GM12878 (cell line): Measurements from ENCODE around the gene DCAF6. TPM values are rescaled to one million over a fixed set of nuclear protein-coding genes. Genes with fewer than 3 reads are reported as not detected.

Experiments used
- KAT2A ChIP-seq: conservative IDR thresholded peaks from 2 replicates; pipeline ENCODE4 v1.6.1; 2011; ENCODE audit warnings: low read depth, low read length; ENCODE audit not compliant: control insufficient read depth
- NBN ChIP-seq: fragments of 450-650 bp; IDR thresholded peaks from 2 replicates; pipeline ENCODE4 v1.6.1; 2016
- NR2C1 ChIP-seq: fragments of 450-650 bp; IDR thresholded peaks from 2 replicates; pipeline ENCODE4 v1.6.1; 2017; ENCODE audit warnings: antibody characterized with exemption, mild to moderate bottlenecking, moderate library complexity
- POLR2A ChIP-seq: IDR thresholded peaks from 2 replicates; pipeline ENCODE4 v1.6.1; 2011; ENCODE audit warnings: low read depth, mild to moderate bottlenecking, low read length
- RBBP5 ChIP-seq: fragments of 200-600 bp; sonication (generic); conservative IDR thresholded peaks from 2 replicates; pipeline ENCODE4 v1.6.1; 2016
- SMAD1 ChIP-seq: fragments of 450-650 bp; IDR thresholded peaks from 2 replicates; pipeline ENCODE4 v1.6.1; 2018; ENCODE audit warnings: mild to moderate bottlenecking, low read depth; ENCODE audit not compliant: partially characterized antibody
- SMARCA5 ChIP-seq: fragments of 450-650 bp; IDR thresholded peaks from 2 replicates; pipeline ENCODE4 v1.6.1; 2017; ENCODE audit warnings: mild to moderate bottlenecking
- SMC3 ChIP-seq: IDR thresholded peaks from 2 replicates; pipeline ENCODE4 v1.6.1; 2011; ENCODE audit warnings: low read length, improper control_type of control experiment, borderline replicate concordance
- SREBF2 ChIP-seq: IDR thresholded peaks from 2 replicates; pipeline ENCODE4 v1.6.1; 2012; ENCODE audit warnings: mild to moderate bottlenecking, low read length
- YBX1 ChIP-seq: fragments of 450-650 bp; IDR thresholded peaks from 2 replicates; pipeline ENCODE4 v1.6.1; 2016; ENCODE audit warnings: antibody characterized with exemption
- YY1 ChIP-seq: IDR thresholded peaks from 2 replicates; pipeline ENCODE4 v1.6.1; 2011; ENCODE audit warnings: low read depth, mild to moderate bottlenecking, low read length
- ZBED1 ChIP-seq: IDR thresholded peaks from 2 replicates; pipeline ENCODE4 v1.6.1; 2016; ENCODE audit warnings: borderline replicate concordance
- ZZZ3 ChIP-seq: IDR thresholded peaks from 2 replicates; pipeline ENCODE4 v1.6.1; 2011; ENCODE audit warnings: low read depth; ENCODE audit not compliant: control insufficient read depth, insufficient read length
- polyA plus RNA-seq, 11 experiments: library from polyadenylated mRNA; depleted of rRNA in 4 of 11; unstranded in 6 of 11; stranded (reverse) in 5 of 11; fragments of >200 nt; fragmentation: Nextera tagmentation in 4 of 11; fragmentation: Illumina TruSeq in 1 of 11; extraction: Ambion mirVana in 4 of 11; extraction: Trizol in 1 of 11; gene quantifications; 1 replicate in 1 of 11; 2 replicates in 10 of 11; pipeline versions ENCODE4 v1.2.1 to v1.2.3, GENCODE V29; 2011 to 2016; ENCODE audit warnings: inconsistent platforms in 2 of 11, missing spikeins in 2 of 11, low read depth in 1 of 11
- total RNA-seq, 4 experiments: library from RNA; depleted of rRNA in 3 of 4; stranded (reverse); fragments of >200 nt in 3 of 4; fragmentation: Illumina TruSeq in 1 of 4; extraction: Trizol in 1 of 4; gene quantifications; 2 replicates each; pipeline versions ENCODE4 v1.2.1 to v1.2.3, GENCODE V29; 2013 to 2021
- TF ChIP-seq, protein P1 (sequence below): fragments of 450-650 bp; formaldehyde crosslinking; IDR thresholded peaks from 2 replicates; pipeline ENCODE4 v1.4.0; 2022; ENCODE audit warnings: mild to moderate bottlenecking, moderate library complexity
- TF ChIP-seq, protein P2 (sequence below): fragments of 450-650 bp; IDR thresholded peaks from 2 replicates; pipeline ENCODE4 v1.6.1; 2016; ENCODE audit warnings: mild to moderate bottlenecking
- TF ChIP-seq, protein P3 (sequence below): fragments of 450-650 bp; conservative IDR thresholded peaks from 2 replicates; pipeline ENCODE4 v1.6.1; 2017; ENCODE audit warnings: mild to moderate bottlenecking, moderate library complexity
- TF ChIP-seq, protein P4 (sequence below): fragments of 450-650 bp; IDR thresholded peaks from 2 replicates; pipeline ENCODE4 v1.6.1; 2017; ENCODE audit warnings: mild to moderate bottlenecking, moderate library complexity

The DCAF6 gene
- total and polyA plus RNA-seq, 10 of the 15 experiments (the other 5 are each of a cell fraction or from before 2014, with no cell fraction given), result 11.4 to 62.7 (median 33.0) TPM

DNA sequence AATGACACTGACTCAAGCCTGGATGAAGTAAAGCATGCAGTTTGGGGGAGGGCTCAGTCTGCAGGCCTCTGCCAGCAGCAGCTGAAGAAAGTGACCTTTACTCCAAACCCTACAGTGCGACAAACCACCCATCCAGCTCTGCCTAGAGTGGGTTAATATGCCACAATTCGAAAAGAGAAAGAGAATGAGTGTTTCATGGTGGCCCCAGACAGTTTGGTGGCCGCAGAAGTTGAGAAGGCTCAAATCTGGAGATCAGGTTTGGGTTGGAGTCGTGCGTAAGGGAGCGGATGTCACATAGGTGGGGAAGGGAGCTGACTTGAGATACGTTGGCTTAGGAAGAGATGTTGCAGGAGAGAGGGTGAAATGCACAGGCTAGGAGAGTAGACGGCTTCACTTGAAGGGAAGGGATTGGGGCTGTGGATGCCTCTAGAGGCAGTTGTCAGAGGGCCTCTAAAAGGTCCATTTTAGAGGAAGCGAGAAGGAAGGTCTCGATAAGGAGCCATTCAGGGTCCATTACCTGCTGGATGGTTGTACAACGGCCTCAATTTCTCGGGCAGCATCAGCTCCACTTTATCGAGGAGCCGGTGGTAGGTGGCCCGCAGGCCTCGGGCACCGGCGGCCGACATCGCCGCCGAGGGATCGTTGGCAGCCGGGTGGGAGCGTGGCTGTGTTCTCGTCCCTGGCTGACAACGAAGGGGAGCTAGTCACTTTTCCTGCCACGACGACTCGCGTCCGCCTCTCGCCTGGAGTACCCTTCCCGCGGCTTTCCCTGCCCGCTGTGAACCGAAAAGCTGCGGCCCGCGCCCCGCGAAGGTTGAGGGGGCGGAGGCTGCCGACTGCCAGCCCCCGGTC lies 1.0 kb upstream of the DCAF6 start (continued):
- TF ChIP-seq YBX1 (peak; percentile 36; the same call in 1 of the 2 replicates), ZBED1 (no peak), SMARCA5 (peak; percentile 13; the same call in 1 of the 2 replicates), ZZZ3 (no peak), NBN (peak; percentile 78), YY1 (no peak), RBBP5 (peak; percentile 74; the same call in 1 of the 2 replicates), NR2C1 (no peak), KAT2A (no peak), SMC3 (no peak), SMAD1 (no peak), POLR2A (peak; percentile 73), SREBF2 (no peak)
- TF ChIP-seq, protein P1, sequence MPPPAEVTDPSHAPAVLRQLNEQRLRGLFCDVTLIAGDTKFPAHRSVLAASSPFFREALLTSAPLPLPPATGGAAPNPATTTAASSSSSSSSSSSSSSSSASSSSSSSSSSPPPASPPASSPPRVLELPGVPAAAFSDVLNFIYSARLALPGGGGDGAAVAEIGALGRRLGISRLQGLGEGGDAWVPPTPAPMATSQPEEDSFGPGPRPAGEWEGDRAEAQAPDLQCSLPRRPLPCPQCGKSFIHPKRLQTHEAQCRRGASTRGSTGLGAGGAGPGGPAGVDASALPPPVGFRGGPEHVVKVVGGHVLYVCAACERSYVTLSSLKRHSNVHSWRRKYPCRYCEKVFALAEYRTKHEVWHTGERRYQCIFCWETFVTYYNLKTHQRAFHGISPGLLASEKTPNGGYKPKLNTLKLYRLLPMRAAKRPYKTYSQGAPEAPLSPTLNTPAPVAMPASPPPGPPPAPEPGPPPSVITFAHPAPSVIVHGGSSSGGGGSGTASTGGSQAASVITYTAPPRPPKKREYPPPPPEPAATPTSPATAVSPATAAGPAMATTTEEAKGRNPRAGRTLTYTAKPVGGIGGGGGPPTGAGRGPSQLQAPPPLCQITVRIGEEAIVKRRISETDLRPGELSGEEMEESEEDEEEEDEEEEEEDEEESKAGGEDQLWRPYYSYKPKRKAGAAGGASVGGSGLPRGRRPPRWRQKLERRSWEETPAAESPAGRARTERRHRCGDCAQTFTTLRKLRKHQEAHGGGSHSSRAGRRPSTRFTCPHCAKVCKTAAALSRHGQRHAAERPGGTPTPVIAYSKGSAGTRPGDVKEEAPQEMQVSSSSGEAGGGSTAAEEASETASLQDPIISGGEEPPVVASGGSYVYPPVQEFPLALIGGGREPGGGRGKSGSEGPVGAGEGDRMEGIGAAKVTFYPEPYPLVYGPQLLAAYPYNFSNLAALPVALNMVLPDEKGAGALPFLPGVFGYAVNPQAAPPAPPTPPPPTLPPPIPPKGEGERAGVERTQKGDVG, result no peak
- TF ChIP-seq, protein P2, sequence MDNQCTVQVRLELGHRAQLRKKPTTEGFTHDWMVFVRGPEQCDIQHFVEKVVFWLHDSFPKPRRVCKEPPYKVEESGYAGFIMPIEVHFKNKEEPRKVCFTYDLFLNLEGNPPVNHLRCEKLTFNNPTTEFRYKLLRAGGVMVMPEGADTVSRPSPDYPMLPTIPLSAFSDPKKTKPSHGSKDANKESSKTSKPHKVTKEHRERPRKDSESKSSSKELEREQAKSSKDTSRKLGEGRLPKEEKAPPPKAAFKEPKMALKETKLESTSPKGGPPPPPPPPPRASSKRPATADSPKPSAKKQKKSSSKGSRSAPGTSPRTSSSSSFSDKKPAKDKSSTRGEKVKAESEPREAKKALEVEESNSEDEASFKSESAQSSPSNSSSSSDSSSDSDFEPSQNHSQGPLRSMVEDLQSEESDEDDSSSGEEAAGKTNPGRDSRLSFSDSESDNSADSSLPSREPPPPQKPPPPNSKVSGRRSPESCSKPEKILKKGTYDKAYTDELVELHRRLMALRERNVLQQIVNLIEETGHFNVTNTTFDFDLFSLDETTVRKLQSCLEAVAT, result 0 out of 2 replicates have a peak, but pooled peaks have one; percentile 74
- TF ChIP-seq, protein P3, sequence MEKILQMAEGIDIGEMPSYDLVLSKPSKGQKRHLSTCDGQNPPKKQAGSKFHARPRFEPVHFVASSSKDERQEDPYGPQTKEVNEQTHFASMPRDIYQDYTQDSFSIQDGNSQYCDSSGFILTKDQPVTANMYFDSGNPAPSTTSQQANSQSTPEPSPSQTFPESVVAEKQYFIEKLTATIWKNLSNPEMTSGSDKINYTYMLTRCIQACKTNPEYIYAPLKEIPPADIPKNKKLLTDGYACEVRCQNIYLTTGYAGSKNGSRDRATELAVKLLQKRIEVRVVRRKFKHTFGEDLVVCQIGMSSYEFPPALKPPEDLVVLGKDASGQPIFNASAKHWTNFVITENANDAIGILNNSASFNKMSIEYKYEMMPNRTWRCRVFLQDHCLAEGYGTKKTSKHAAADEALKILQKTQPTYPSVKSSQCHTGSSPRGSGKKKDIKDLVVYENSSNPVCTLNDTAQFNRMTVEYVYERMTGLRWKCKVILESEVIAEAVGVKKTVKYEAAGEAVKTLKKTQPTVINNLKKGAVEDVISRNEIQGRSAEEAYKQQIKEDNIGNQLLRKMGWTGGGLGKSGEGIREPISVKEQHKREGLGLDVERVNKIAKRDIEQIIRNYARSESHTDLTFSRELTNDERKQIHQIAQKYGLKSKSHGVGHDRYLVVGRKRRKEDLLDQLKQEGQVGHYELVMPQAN, result peak; percentile 47; the same call in 1 of the 2 replicates
- TF ChIP-seq, protein P4, sequence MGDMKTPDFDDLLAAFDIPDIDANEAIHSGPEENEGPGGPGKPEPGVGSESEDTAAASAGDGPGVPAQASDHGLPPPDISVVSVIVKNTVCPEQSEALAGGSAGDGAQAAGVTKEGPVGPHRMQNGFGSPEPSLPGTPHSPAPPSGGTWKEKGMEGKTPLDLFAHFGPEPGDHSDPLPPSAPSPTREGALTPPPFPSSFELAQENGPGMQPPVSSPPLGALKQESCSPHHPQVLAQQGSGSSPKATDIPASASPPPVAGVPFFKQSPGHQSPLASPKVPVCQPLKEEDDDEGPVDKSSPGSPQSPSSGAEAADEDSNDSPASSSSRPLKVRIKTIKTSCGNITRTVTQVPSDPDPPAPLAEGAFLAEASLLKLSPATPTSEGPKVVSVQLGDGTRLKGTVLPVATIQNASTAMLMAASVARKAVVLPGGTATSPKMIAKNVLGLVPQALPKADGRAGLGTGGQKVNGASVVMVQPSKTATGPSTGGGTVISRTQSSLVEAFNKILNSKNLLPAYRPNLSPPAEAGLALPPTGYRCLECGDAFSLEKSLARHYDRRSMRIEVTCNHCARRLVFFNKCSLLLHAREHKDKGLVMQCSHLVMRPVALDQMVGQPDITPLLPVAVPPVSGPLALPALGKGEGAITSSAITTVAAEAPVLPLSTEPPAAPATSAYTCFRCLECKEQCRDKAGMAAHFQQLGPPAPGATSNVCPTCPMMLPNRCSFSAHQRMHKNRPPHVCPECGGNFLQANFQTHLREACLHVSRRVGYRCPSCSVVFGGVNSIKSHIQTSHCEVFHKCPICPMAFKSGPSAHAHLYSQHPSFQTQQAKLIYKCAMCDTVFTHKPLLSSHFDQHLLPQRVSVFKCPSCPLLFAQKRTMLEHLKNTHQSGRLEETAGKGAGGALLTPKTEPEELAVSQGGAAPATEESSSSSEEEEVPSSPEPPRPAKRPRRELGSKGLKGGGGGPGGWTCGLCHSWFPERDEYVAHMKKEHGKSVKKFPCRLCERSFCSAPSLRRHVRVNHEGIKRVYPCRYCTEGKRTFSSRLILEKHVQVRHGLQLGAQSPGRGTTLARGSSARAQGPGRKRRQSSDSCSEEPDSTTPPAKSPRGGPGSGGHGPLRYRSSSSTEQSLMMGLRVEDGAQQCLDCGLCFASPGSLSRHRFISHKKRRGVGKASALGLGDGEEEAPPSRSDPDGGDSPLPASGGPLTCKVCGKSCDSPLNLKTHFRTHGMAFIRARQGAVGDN, result peak; percentile 44
